Stimulated activated CD8-positive, alpha-beta memory T cell treated with anti-CD3 and anti-CD28 coated beads, Interleukin-15, amount 100 ng/mL, for 4 hours (primary cell): ENCODE results near the gene RAB40AL.
"Not testable (repeated sequence)": the region's sequence is repeated elsewhere in the genome, so short reads cannot be mapped to it uniquely, and the experiment has no call there.

Experiments used
- DNase-seq, 2 donors: peaks; one replicate each; pipeline ENCODE4 v3.0.0-alpha.2; 2020; ENCODE audit warnings: low read depth in 2 of 2

RAB40AL gene

GRCh38 chrX:102936972-102937371, at the start of gene RAB40AL:
TSS of gene RAB40AL (plus strand) at chrX:102937272. CDS start at chrX:102937319, 47 bp downstream.
- not testable (repeated sequence) for DNase-seq

- no peak for DNase-seq
Measured at GRCh38 chrX:102887687-102888086, 49.4 kb upstream of the RAB40AL start.

- DNase-seq, result no peak
Measured at GRCh38 chrX:102892103-102892502, 45.0 kb upstream of the RAB40AL start.

GRCh38 chrX:102899940-102900916, 36.8 kb upstream of the RAB40AL start:
- DNase-seq, result peak; percentile 11 to 41

- no peak for DNase-seq
Measured at GRCh38 chrX:102902355-102902754, 34.7 kb upstream of the RAB40AL start.

- DNase-seq, result no peak
Measured at GRCh38 chrX:102930990-102931756, 5.9 kb upstream of the RAB40AL start.

GRCh38 chrX:102934624-102935023, 2.4 kb upstream of the RAB40AL start:
- DNase-seq, result no peak

- peak; percentile 1 to 15 for DNase-seq
Measured at GRCh38 chrX:102950908-102951866, 14.1 kb downstream of the RAB40AL start.

- DNase-seq, result no peak
Measured at GRCh38 chrX:102957751-102958150, 20.7 kb downstream of the RAB40AL start.

GRCh38 chrX:102958794-102959193, 21.7 kb downstream of the RAB40AL start:
- no peak for DNase-seq

GRCh38 chrX:102959471-102959870, 22.4 kb downstream of the RAB40AL start:
- DNase-seq, result no peak

GRCh38 chrX:102963955-102964354, 26.9 kb downstream of the RAB40AL start:
- no peak for DNase-seq

- DNase-seq, result no peak
Measured at GRCh38 chrX:102964940-102965339, 27.9 kb downstream of the RAB40AL start.

GRCh38 chrX:102966701-102967100, 29.6 kb downstream of the RAB40AL start:
- no peak for DNase-seq

GRCh38 chrX:102968216-102968615, 31.1 kb downstream of the RAB40AL start:
- no peak for DNase-seq

GRCh38 chrX:102971536-102971935, 34.5 kb downstream of the RAB40AL start:
- DNase-seq, result not testable (repeated sequence)

- DNase-seq, result no peak
Measured at GRCh38 chrX:102975016-102975415, 37.9 kb downstream of the RAB40AL start.

GRCh38 chrX:102976286-102976685, 39.2 kb downstream of the RAB40AL start:
- DNase-seq, result no peak

- DNase-seq, result no peak
Measured at GRCh38 chrX:102976793-102977495, 39.9 kb downstream of the RAB40AL start.

- DNase-seq, result no peak
Measured at GRCh38 chrX:102978594-102978993, 41.5 kb downstream of the RAB40AL start.

GRCh38 chrX:102979536-102979935, 42.5 kb downstream of the RAB40AL start:
- no peak for DNase-seq
